Lower leg skin (tissue), 3 donors: ENCODE measurements around the gene MAGEA9B.

Experiments used
- CTCF ChIP-seq, 3 donors: fragments of 450-650 bp; IDR thresholded peaks; one replicate each; pipeline ENCODE4 v1.5.1; 2016; ENCODE audit warnings: antibody characterized with exemption in 3 of 3, mild to moderate bottlenecking in 3 of 3, moderate library complexity in 2 of 3
- POLR2A ChIP-seq, 2 donors: fragments of 450-650 bp; IDR thresholded peaks; one replicate each; pipeline ENCODE4 v1.6.1; 2016 to 2017; ENCODE audit warnings: antibody characterized with exemption in 2 of 2, mild to moderate bottlenecking in 1 of 2, moderate library complexity in 1 of 2

- TF ChIP-seq CTCF (IDR thresholded peaks at IDR 0.05) (no peak), POLR2A (IDR thresholded peaks at IDR 0.05) (no peak)
Measured at GRCh38 chrX:149541521-149542047, 45.7 kb downstream of the MAGEA9B start.
